Kidney (tissue), 14 donors: ENCODE results near the gene RXRB. TPM values are rescaled to one million over a fixed set of nuclear protein-coding genes. Genes with fewer than 3 reads are reported as not detected.

Experiments used
- DNase-seq, 5 donors: peaks; one replicate each; pipeline ENCODE4 v3.0.0-alpha.2; 2013 to 2020
- FAIRE-seq: peaks from 2 replicates; lab custom pipeline; 2012; peaks lifted over from hg19 to GRCh38; lab: Jason Lieb, UNC
- H3K27ac ChIP-seq, 2 donors: one replicate each; pipeline ENCODE4 v1.7.0; 2013; ENCODE audit warnings: low read depth in 2 of 2, low read length in 2 of 2, inconsistent platforms in 1 of 2
- H3K27me3 ChIP-seq: one replicate; pipeline ENCODE4 v1.7.1; 2013; ENCODE audit warnings: low read length, inconsistent platforms; ENCODE audit not compliant: control insufficient read depth, insufficient read depth
- H3K36me3 ChIP-seq, 3 donors: one replicate each; pipeline versions ENCODE4 v1.7.0 to v1.7.1; 2013; ENCODE audit warnings: low read length in 3 of 3, control low read depth in 1 of 3, inconsistent platforms in 1 of 3; ENCODE audit not compliant: insufficient read depth in 3 of 3, control insufficient read depth in 2 of 3
- H3K4me1 ChIP-seq, 3 donors: one replicate each; pipeline versions ENCODE4 v1.7.0 to v1.7.1; 2013; ENCODE audit warnings: low read length in 3 of 3, inconsistent platforms in 1 of 3, low read depth in 1 of 3; ENCODE audit not compliant: control insufficient read depth in 2 of 3, insufficient read depth in 2 of 3
- H3K4me3 ChIP-seq, 3 donors: one replicate each; pipeline versions ENCODE4 v1.7.0 to v1.8.1; 2013; ENCODE audit warnings: low read length in 3 of 3, control low read depth in 1 of 3, inconsistent platforms in 1 of 3
- H3K9ac ChIP-seq, 3 donors: one replicate each; pipeline versions ENCODE4 v1.7.0 to v1.7.1; 2013; ENCODE audit warnings: low read length in 3 of 3, control low read depth in 1 of 3, inconsistent platforms in 1 of 3
- H3K9me3 ChIP-seq, 3 donors: one replicate each; pipeline versions ENCODE4 v1.7.0 to v1.7.1; 2013; ENCODE audit warnings: low read length in 3 of 3, control low read depth in 1 of 3, inconsistent platforms in 1 of 3; ENCODE audit not compliant: control insufficient read depth in 2 of 3, insufficient read depth in 1 of 3
- CTCF ChIP-seq: IDR thresholded peaks from 3 replicates; pipeline ENCODE4 v1.5.1; 2012; ENCODE audit warnings: mild to moderate bottlenecking, moderate library complexity, borderline replicate concordance; ENCODE audit not compliant: insufficient read depth; ENCODE audit errors: extremely low read depth
- intact Hi-C: fragments of 100-400 bp; cut with DNase I; formaldehyde crosslinking; loops from one replicate; pipeline ENCODE4 v1.11.1; 2022
- polyA plus RNA-seq: library from polyadenylated mRNA; stranded (reverse); fragments of 350-450 nt; fragmentation: Illumina TruSeq; extraction: RNeasy Lipid Tissue Mini Kit (QIAGEN cat#74804); gene quantifications from one replicate; pipeline ENCODE4 v1.2.3, GENCODE V29; 2014; ENCODE audit warnings: low read depth, low replicate concordance; ENCODE audit not compliant: insufficient read depth
- total RNA-seq: library from RNA; stranded (reverse); fragmentation: NEBNext Ultra II Directional; extraction: Animal tissue kit (Norgen Biotek cat#: 25700); gene quantifications from one replicate; pipeline ENCODE4 v1.2.1, GENCODE V29; 2021
- donor health status: control.
- donor health status: control.
- donor health status: control.
- donor health status: control.
- donor health status: control.
- donor health status: DM: yes; HTN: yes; CAD: no.
- donor health status: Normal renal cell carcinoma (clear cell type).

RXRB gene
- total and polyA plus RNA-seq, 2 donors from 2014 or later, result 35.7 to 52.2 TPM

- FAIRE-seq (no peak), DNase-seq (no peak)
- no peak for TF ChIP-seq CTCF
- no peaks in the 10 kb centered on the region for H3K27me3 ChIP-seq
- no peak overlapping the region for H3K27ac ChIP-seq
- peaks cover 0 to 4% (median 0%) of the 10 kb centered on the region in 3 donors for H3K4me1 ChIP-seq
- intact Hi-C loops, result no loop called here
- no peaks in the 10 kb centered on the region for H3K36me3 ChIP-seq
- no peaks in the 10 kb centered on the region for H3K9me3 ChIP-seq
- no peak overlapping the region for H3K4me3 ChIP-seq
- no peak overlapping the region for H3K9ac ChIP-seq
Observed at GRCh38 chr6:33163540-33163939, 36.9 kb downstream of the RXRB start.

GRCh38 chr6:33161354-33162331 lies 38.8 kb downstream of the RXRB start:
- peak; percentile 75 to 91 (median 79) for DNase-seq
- Histone ChIP-seq H3K9ac (peak overlapping the region in 2 of 3 donors; percentile 2 to 39), H3K4me3 (peak overlapping the region; percentile 16 to 54 (median 48)), H3K4me1 (peaks cover 0 to 4% (median 0%) of the 10 kb centered on the region in 3 donors), H3K36me3 (no peaks in the 10 kb centered on the region), H3K9me3 (no peaks in the 10 kb centered on the region), H3K27ac (no peak overlapping the region), H3K27me3 (no peaks in the 10 kb centered on the region)
- FAIRE-seq, result no peak
- peak; percentile 81 for TF ChIP-seq CTCF
- intact Hi-C loops, result no loop called here

GRCh38 chr6:33160728-33161344 lies 39.6 kb downstream of the RXRB start:
- H3K4me3 ChIP-seq, result no peak overlapping the region

More at GRCh38 chr6:33160728-33161344, 39.6 kb downstream of the RXRB start:
- Histone ChIP-seq H3K27me3 (no peaks in the 10 kb centered on the region), H3K27ac (no peak overlapping the region), H3K36me3 (no peaks in the 10 kb centered on the region), H3K9ac (no peak overlapping the region), H3K9me3 (no peaks in the 10 kb centered on the region), H3K4me1 (peaks cover 0 to 4% (median 0%) of the 10 kb centered on the region in 3 donors)
- intact Hi-C loops, result no loop called here
- no peak for TF ChIP-seq CTCF
- DNase-seq (peak in 1 of 5 donors; percentile 33), FAIRE-seq (no peak)
